Naive thymus-derived CD4-positive, alpha-beta T cell (primary cell): Measurements from ENCODE around the gene TTC4. TPM values are rescaled to one million over a fixed set of nuclear protein-coding genes. Genes with fewer than 3 reads are reported as not detected.

ENCODE experiments used
- ATAC-seq: fragments of 150-1000 bp; cut with Tn5 transposase; 2 replicates; pipeline ENCODE4 v1.10.0; 2021; ENCODE audit warnings: mild to moderate bottlenecking, moderate library complexity
- CTCF ChIA-PET: fragments of 350-600 bp; sonication (Branson Sonifier 250); formaldehyde crosslinking; loops from one replicate; lab custom pipeline; 2021; ENCODE audit warnings: antibody characterized with exemption; lab: Charles Lee
- POLR2A ChIA-PET: fragments of 350-600 bp; sonication (Branson Sonifier 250); formaldehyde crosslinking; loops from one replicate; lab custom pipeline; 2021; ENCODE audit warnings: antibody characterized with exemption, inconsistent platforms; lab: Charles Lee
- DNase-seq, 9 donors: peaks; one replicate each; pipeline versions ENCODE4 v3.0.0 to v3.0.0-alpha.2; 2020 to 2022; ENCODE audit warnings: mixed read lengths in 1 of 9
- H3K27ac ChIP-seq: one replicate; pipeline ENCODE4 v1.7.0; 2013; ENCODE audit warnings: mild to moderate bottlenecking, low read depth, low read length, moderate library complexity
- H3K27me3 ChIP-seq, 2 donors: one replicate each; pipeline ENCODE4 v1.7.0; 2013; ENCODE audit warnings: low read length in 2 of 2, mild to moderate bottlenecking in 2 of 2, moderate library complexity in 2 of 2; ENCODE audit not compliant: control insufficient read depth in 2 of 2, insufficient read depth in 2 of 2
- H3K36me3 ChIP-seq, 3 experiments: 1 replicate in 2 of 3; 2 replicates in 1 of 3; pipeline ENCODE4 v1.7.0; 2013; ENCODE audit warnings: low read length in 3 of 3, mild to moderate bottlenecking in 3 of 3, moderate library complexity in 1 of 3; ENCODE audit not compliant: insufficient read depth in 3 of 3, control insufficient read depth in 2 of 3
- H3K4me1 ChIP-seq, 2 donors: one replicate each; pipeline ENCODE4 v1.7.0; 2013; ENCODE audit warnings: low read length in 2 of 2, mild to moderate bottlenecking in 2 of 2, moderate library complexity in 1 of 2; ENCODE audit not compliant: control insufficient read depth in 2 of 2, insufficient read depth in 2 of 2
- H3K4me3 ChIP-seq: 2 replicates; pipeline ENCODE4 v1.7.0; 2013; ENCODE audit warnings: mild to moderate bottlenecking, low read length
- H3K9me3 ChIP-seq, 3 experiments: 1 replicate in 2 of 3; 2 replicates in 1 of 3; pipeline ENCODE4 v1.7.0; 2013; ENCODE audit warnings: low read length in 3 of 3; ENCODE audit not compliant: control insufficient read depth in 2 of 3
- H3K27ac Mint-ChIP-seq, 9 donors: one replicate each; pipeline ENCODE4 v1.8.0; 2020 to 2022; ENCODE audit warnings: mixed read lengths in 9 of 9, mild to moderate bottlenecking in 8 of 9, moderate library complexity in 5 of 9, inconsistent platforms in 2 of 9
- H3K27me3 Mint-ChIP-seq, 5 donors: one replicate each; pipeline ENCODE4 v1.8.0; 2021 to 2022; ENCODE audit warnings: mixed read lengths in 5 of 5, mild to moderate bottlenecking in 1 of 5
- H3K36me3 Mint-ChIP-seq, 5 donors: one replicate each; pipeline ENCODE4 v1.8.0; 2020 to 2022; ENCODE audit warnings: mixed read lengths in 5 of 5, mild to moderate bottlenecking in 3 of 5, inconsistent platforms in 1 of 5
- H3K4me1 Mint-ChIP-seq, 7 donors: one replicate each; pipeline ENCODE4 v1.8.0; 2020 to 2022; ENCODE audit warnings: mixed read lengths in 7 of 7, mild to moderate bottlenecking in 3 of 7, inconsistent platforms in 1 of 7
- H3K4me3 Mint-ChIP-seq, 10 donors: one replicate each; pipeline ENCODE4 v1.8.0; 2020 to 2022; ENCODE audit warnings: mild to moderate bottlenecking in 10 of 10, mixed read lengths in 10 of 10, moderate library complexity in 6 of 10, inconsistent platforms in 2 of 10
- H3K9me3 Mint-ChIP-seq, 11 donors: one replicate each; pipeline ENCODE4 v1.8.0; 2020 to 2022; ENCODE audit warnings: mixed read lengths in 11 of 11, mild to moderate bottlenecking in 4 of 11, inconsistent platforms in 1 of 11, moderate library complexity in 1 of 11
- intact Hi-C, 2 donors: fragments of 100-400 bp; cut with micrococcal nuclease; formaldehyde crosslinking; loops; one replicate each; pipeline ENCODE4 v1.15.1; 2023
- polyA plus RNA-seq, 2 donors: library from polyadenylated mRNA; unstranded; fragments of 300-500 nt; fragmentation: Illumina TruSeq; gene quantifications; one replicate each; pipeline ENCODE4 v1.2.3, GENCODE V29; 2021
- total RNA-seq, 6 experiments: library from RNA in 5 of 6; stranded (reverse) in 5 of 6; gene quantifications; 1 replicate in 5 of 6; 2 replicates in 1 of 6; pipeline ENCODE4 v1.2.3 and lab custom pipeline; 2021 to 2026

The TTC4 gene
- total and polyA plus RNA-seq, 7 experiments from 2014 or later = 11.6 to 27.4 (median 21.4) TPM

DNA sequence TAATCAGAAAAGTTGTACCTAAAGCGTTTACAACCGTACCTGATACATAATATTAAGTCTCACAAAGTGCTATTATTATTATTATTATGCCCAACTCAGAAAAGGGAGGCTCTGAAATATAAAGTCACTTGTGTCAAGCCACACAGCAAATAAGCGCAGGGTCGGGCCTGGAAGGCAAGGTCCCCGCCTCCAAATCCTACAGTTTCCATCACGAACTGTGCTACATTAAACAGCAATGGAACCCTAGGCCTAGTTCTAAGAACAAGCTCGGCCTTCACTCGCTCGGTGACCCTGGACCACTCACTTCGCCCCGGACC lies 48.1 kb downstream of the TTC4 start:
- Mint-ChIP-seq H3K27me3 (no peaks in the 10 kb centered on the region), H3K27ac (peak overlapping the region in 8 of 9 donors; percentile 84 to 97 (median 93)), H3K4me1 (peaks cover 14 to 26% (median 24%) of the 10 kb centered on the region in 7 donors), H3K9me3 (peaks cover 0 to 2% (median 0%) of the 10 kb centered on the region in 11 donors), H3K36me3 (peaks cover 0 to 7% (median 1%) of the 10 kb centered on the region in 5 donors), H3K4me3 (peak overlapping the region; percentile 94 to 97 (median 96))
- Histone ChIP-seq H3K27ac (peak overlapping the region; percentile 75), H3K27me3 (no peaks in the 10 kb centered on the region), H3K36me3 (peaks cover 0 to 1% (median 0%) of the 10 kb centered on the region in 3 experiments), H3K4me3 (peak overlapping the region; percentile 95), H3K9me3 (no peaks in the 10 kb centered on the region), H3K4me1 (peaks cover 0 to 9% of the 10 kb centered on the region in 2 donors)
- DNase-seq = peak in 5 of 9 donors; percentile 4 to 21 (median 9)
- ATAC-seq = no peak
- ChIA-PET CTCF (interaction anchor here (1.9 kb wide), 1 partner anchor 37 kb away, joined by 10 read pairs; the partner anchor contains the start of gene TTC22), POLR2A (interaction anchor here (1.0 to 1.9 kb wide), 3 partner anchors 36 to 48 kb away, joined by 3 to 8 read pairs (median 3); partner anchors contain the start of genes TTC22 and TTC4)
- intact Hi-C loops = loop anchor here (1.0 to 5.0 kb wide), 16 partner anchors 38 to 1841 kb away; partner anchors contain the start of genes DHCR24 (in 2 of the 2), TCEANC2 (in 2 of the 2), TMEM59 (in 2 of the 2) and TTC22 (in 2 of the 2)

GRCh38 chr1:54764133-54764921 lies 48.7 kb downstream of the TTC4 start, which contains the start of gene PARS2:
TSS of gene PARS2 (minus strand) at chr1:54764523. CDS start at chr1:54759161, 5,362 bp downstream.
- Mint-ChIP-seq H3K27me3 (no peaks in the 10 kb centered on the region), H3K4me1 (peaks cover 14 to 26% (median 24%) of the 10 kb centered on the region in 7 donors), H3K36me3 (peaks cover 0 to 5% (median 1%) of the 10 kb centered on the region in 5 donors), H3K9me3 (peaks cover 0 to 2% (median 0%) of the 10 kb centered on the region in 11 donors), H3K4me3 (peak within 1 kb of the TSS; percentile 94 to 97 (median 96)), H3K27ac (peak within 1 kb of the TSS; percentile 81 to 97 (median 93))
- Histone ChIP-seq H3K36me3 (no peaks in the 10 kb centered on the region), H3K4me1 (peaks cover 0 to 9% of the 10 kb centered on the region in 2 donors), H3K27ac (peak within 1 kb of the TSS; percentile 83), H3K4me3 (peak within 1 kb of the TSS; percentile 95), H3K9me3 (no peaks in the 10 kb centered on the region), H3K27me3 (no peaks in the 10 kb centered on the region)
- ATAC-seq (peak; percentile 96), DNase-seq (peak; percentile 89 to 98 (median 97))
- intact Hi-C loops = loop anchor here (1.0 to 5.0 kb wide), 16 partner anchors 37 to 1842 kb away; partner anchors contain the start of genes DHCR24 (in 2 of the 2), TCEANC2 (in 2 of the 2), TMEM59 (in 2 of the 2) and TTC22 (in 2 of the 2)
- ChIA-PET POLR2A (interaction anchor here (0.8 to 1.9 kb wide), 5 partner anchors 35 to 711 kb away, joined by 3 to 8 read pairs (median 3); partner anchors contain the start of genes TCEANC2, TMEM59, TTC22 and TTC4), CTCF (interaction anchor here (1.9 kb wide), 1 partner anchor 37 kb away, joined by 10 read pairs; the partner anchor contains the start of gene TTC22)

GRCh38 chr1:54764922-54765561 lies 49.4 kb downstream of the TTC4 start:
- no peaks in the 10 kb centered on the region for H3K27me3 Mint-ChIP-seq
- Histone ChIP-seq H3K9me3 (no peaks in the 10 kb centered on the region), H3K36me3 (no peaks in the 10 kb centered on the region), H3K4me1 (peaks cover 0 to 9% of the 10 kb centered on the region in 2 donors), H3K4me3 (peak overlapping the region; percentile 95), H3K27me3 (no peaks in the 10 kb centered on the region), H3K27ac (peak overlapping the region; percentile 83)
- H3K4me1 Mint-ChIP-seq = peaks cover 14 to 25% (median 24%) of the 10 kb centered on the region in 7 donors
- peak overlapping the region; percentile 94 to 97 (median 96) for H3K4me3 Mint-ChIP-seq
- CTCF ChIA-PET = interaction anchor here (1.9 kb wide), 1 partner anchor 36 kb away, joined by 10 read pairs; the partner anchor contains the start of gene TTC22
- POLR2A ChIA-PET = interaction anchor here (0.8 to 1.7 kb wide), 2 partner anchors 49 to 712 kb away, joined by 3 to 7 read pairs; partner anchors contain the start of genes TCEANC2, TMEM59 and TTC4
- intact Hi-C loops = loop anchor here (1.0 to 5.0 kb wide), 16 partner anchors 36 to 1843 kb away; partner anchors contain the start of genes DHCR24 (in 2 of the 2), TCEANC2 (in 2 of the 2), TMEM59 (in 2 of the 2) and TTC22 (in 2 of the 2)
- ATAC-seq = peak; percentile 10
- no peak for DNase-seq
- peaks cover 0 to 2% (median 0%) of the 10 kb centered on the region in 11 donors for H3K9me3 Mint-ChIP-seq
- peak overlapping the region; percentile 81 to 97 (median 93) for H3K27ac Mint-ChIP-seq
- peaks cover 0 to 5% (median 0%) of the 10 kb centered on the region in 5 donors for H3K36me3 Mint-ChIP-seq

DNA sequence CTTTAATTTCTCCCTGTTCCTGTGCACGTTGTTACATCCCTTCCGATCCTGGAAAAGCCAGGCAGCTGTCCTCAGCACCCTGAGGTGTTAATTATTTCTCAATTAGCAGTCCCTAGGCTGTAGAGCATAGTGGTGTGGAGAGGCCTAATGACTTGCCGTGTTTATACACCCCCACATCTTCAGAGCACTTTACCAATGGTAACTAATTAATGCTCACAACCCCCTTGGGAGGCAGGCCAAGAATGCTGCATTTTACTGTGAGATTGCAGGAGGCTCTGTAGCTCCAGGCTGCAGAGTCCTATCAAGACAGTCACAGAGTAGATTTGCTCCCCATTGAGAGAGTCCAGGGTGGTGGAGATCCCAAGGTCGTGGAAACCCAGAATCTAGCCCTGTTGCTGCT lies 51.1 kb downstream of the TTC4 start:
- H3K27me3 Mint-ChIP-seq = no peaks in the 10 kb centered on the region
- POLR2A ChIA-PET = no interaction called here
- H3K4me3 Mint-ChIP-seq = no peak overlapping the region
- H3K4me1 Mint-ChIP-seq = peaks cover 7 to 24% (median 19%) of the 10 kb centered on the region in 7 donors
- intact Hi-C loops = no loop called here
- peaks cover 0 to 2% (median 0%) of the 10 kb centered on the region in 11 donors for H3K9me3 Mint-ChIP-seq
- H3K36me3 Mint-ChIP-seq = peaks cover 0 to 1% (median 0%) of the 10 kb centered on the region in 5 donors
- Histone ChIP-seq H3K9me3 (no peaks in the 10 kb centered on the region), H3K27ac (no peak overlapping the region), H3K27me3 (no peaks in the 10 kb centered on the region), H3K36me3 (no peaks in the 10 kb centered on the region), H3K4me3 (no peak overlapping the region), H3K4me1 (peaks cover 0 to 9% of the 10 kb centered on the region in 2 donors)
- peak overlapping the region in 2 of 9 donors; percentile 25 to 33 for H3K27ac Mint-ChIP-seq
- DNase-seq (no peak), ATAC-seq (no peak)
- CTCF ChIA-PET = no interaction called here

DNA sequence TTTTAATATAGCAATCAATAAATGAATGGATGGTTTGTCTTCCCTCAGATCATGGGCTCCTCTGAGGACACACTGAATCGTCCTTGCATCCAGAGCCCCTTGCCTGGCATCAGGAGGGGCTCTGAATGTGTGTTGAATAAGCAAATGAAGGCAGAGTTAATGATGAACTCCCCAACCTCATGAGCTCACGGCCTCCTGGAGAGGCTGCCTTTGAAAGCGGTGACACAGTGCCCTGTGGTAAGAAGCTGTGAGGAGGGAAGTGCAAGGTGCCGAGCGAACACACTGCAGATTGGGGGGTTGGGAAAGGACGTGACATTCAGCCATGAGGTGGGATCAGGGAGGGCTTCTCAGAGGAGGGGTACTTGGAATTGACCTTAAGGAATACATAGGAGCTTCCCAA lies 51.9 kb downstream of the TTC4 start:
- Histone ChIP-seq H3K36me3 (no peaks in the 10 kb centered on the region), H3K27me3 (no peaks in the 10 kb centered on the region), H3K4me1 (peaks cover 0 to 9% of the 10 kb centered on the region in 2 donors), H3K4me3 (no peak overlapping the region), H3K27ac (no peak overlapping the region), H3K9me3 (no peaks in the 10 kb centered on the region)
- Mint-ChIP-seq H3K27ac (peak overlapping the region in 3 of 9 donors; percentile 31 to 72 (median 62)), H3K4me1 (peaks cover 7 to 24% (median 19%) of the 10 kb centered on the region in 7 donors), H3K36me3 (peaks cover 0 to 1% (median 0%) of the 10 kb centered on the region in 5 donors), H3K27me3 (no peaks in the 10 kb centered on the region), H3K9me3 (peaks cover 0 to 2% (median 0%) of the 10 kb centered on the region in 11 donors), H3K4me3 (peak overlapping the region in 1 of 10 donors; percentile 4)
- ChIA-PET POLR2A (no interaction called here), CTCF (no interaction called here)
- DNase-seq (no peak), ATAC-seq (no peak)
- intact Hi-C loops = no loop called here

- Mint-ChIP-seq H3K9me3 (peaks cover 0 to 2% (median 0%) of the 10 kb centered on the region in 11 donors), H3K4me3 (no peak overlapping the region), H3K4me1 (peaks cover 7 to 19% (median 14%) of the 10 kb centered on the region in 7 donors), H3K27me3 (no peaks in the 10 kb centered on the region), H3K36me3 (peaks cover 0 to 1% (median 0%) of the 10 kb centered on the region in 5 donors), H3K27ac (no peak overlapping the region)
- ChIA-PET POLR2A (no interaction called here), CTCF (no interaction called here)
- Histone ChIP-seq H3K9me3 (no peaks in the 10 kb centered on the region), H3K36me3 (no peaks in the 10 kb centered on the region), H3K27me3 (no peaks in the 10 kb centered on the region), H3K4me3 (no peak overlapping the region), H3K4me1 (peaks cover 0 to 9% of the 10 kb centered on the region in 2 donors), H3K27ac (no peak overlapping the region)
- intact Hi-C loops = no loop called here
- ATAC-seq = no peak
- no peak for DNase-seq
Measured at GRCh38 chr1:54768093-54768492, 52.4 kb downstream of the TTC4 start.
